ENCODE data around the gene EEF1AKMT3.

- TF ChIP-seq, protein P1, sequence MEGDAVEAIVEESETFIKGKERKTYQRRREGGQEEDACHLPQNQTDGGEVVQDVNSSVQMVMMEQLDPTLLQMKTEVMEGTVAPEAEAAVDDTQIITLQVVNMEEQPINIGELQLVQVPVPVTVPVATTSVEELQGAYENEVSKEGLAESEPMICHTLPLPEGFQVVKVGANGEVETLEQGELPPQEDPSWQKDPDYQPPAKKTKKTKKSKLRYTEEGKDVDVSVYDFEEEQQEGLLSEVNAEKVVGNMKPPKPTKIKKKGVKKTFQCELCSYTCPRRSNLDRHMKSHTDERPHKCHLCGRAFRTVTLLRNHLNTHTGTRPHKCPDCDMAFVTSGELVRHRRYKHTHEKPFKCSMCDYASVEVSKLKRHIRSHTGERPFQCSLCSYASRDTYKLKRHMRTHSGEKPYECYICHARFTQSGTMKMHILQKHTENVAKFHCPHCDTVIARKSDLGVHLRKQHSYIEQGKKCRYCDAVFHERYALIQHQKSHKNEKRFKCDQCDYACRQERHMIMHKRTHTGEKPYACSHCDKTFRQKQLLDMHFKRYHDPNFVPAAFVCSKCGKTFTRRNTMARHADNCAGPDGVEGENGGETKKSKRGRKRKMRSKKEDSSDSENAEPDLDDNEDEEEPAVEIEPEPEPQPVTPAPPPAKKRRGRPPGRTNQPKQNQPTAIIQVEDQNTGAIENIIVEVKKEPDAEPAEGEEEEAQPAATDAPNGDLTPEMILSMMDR (conservative IDR thresholded peaks at IDR 0.05; ENCODE audit: low read depth in 2 of 2): no peak
- peak; percentile 30 for TF ChIP-seq EZH2 (IDR thresholded peaks at IDR 0.05; ENCODE audit: low read depth, unreplicated experiment)
- TF ChIP-seq POLR2AphosphoS5 (IDR thresholded peaks at IDR 0.05; ENCODE audit: low read depth): peak; percentile 34; the same call in 1 of the 2 replicates
- no peak for TF ChIP-seq ETS1 (IDR thresholded peaks at IDR 0.05)
- no peak for TF ChIP-seq REST (IDR thresholded peaks at IDR 0.05; ENCODE audit: unreplicated experiment)
- TF ChIP-seq ZNF331 (CRISPR knock-in tag; IDR thresholded peaks at IDR 0.05; ENCODE audit: low read depth): no peak
These were observed 5.7 kb upstream of the EEF1AKMT3 start, which contains the start of gene CYP27B1 for GRCh38 chr12:57766464-57767304.
